HEK293T (cell line): ENCODE measurements around the gene DMRTC2.

Source experiments
- ARNT ChIP-seq: fragments of 450-650 bp; IDR thresholded peaks from 2 replicates; pipeline ENCODE4 v1.6.1; 2017; ENCODE audit warnings: mild to moderate bottlenecking
- BHLHE40 ChIP-seq: fragments of 450-650 bp; IDR thresholded peaks from 2 replicates; pipeline ENCODE4 v1.6.1; 2016; ENCODE audit warnings: mild to moderate bottlenecking, moderate library complexity, borderline replicate concordance
- CTBP1 ChIP-seq: fragments of 450-650 bp; IDR thresholded peaks from 2 replicates; pipeline ENCODE4 v1.6.1; 2016; ENCODE audit warnings: borderline replicate concordance
- FOXM1 ChIP-seq: fragments of 450-650 bp; IDR thresholded peaks from 2 replicates; pipeline ENCODE4 v1.6.1; 2017; ENCODE audit warnings: mild to moderate bottlenecking, borderline replicate concordance
- L3MBTL2 ChIP-seq: fragments of 450-650 bp; conservative IDR thresholded peaks from 2 replicates; pipeline ENCODE4 v1.6.1; 2016; ENCODE audit warnings: mild to moderate bottlenecking
- LEF1 ChIP-seq: fragments of 450-650 bp; IDR thresholded peaks from 2 replicates; pipeline ENCODE4 v1.6.1; 2017; ENCODE audit warnings: mild to moderate bottlenecking, borderline replicate concordance
- PKNOX1 ChIP-seq: fragments of 450-650 bp; IDR thresholded peaks from 2 replicates; pipeline ENCODE4 v1.6.1; 2016
- SP1 ChIP-seq: fragments of 450-650 bp; IDR thresholded peaks from 2 replicates; pipeline ENCODE4 v1.6.1; 2017
- SUZ12 ChIP-seq: fragments of 450-650 bp; IDR thresholded peaks from 2 replicates; pipeline ENCODE4 v1.6.1; 2016; ENCODE audit warnings: mild to moderate bottlenecking
- TARDBP ChIP-seq: fragments of 450-650 bp; IDR thresholded peaks from 2 replicates; pipeline ENCODE4 v1.6.1; 2016

- TF ChIP-seq CTBP1 (no peak), BHLHE40 (no peak), PKNOX1 (no peak), ARNT (no peak), SP1 (no peak), LEF1 (no peak), FOXM1 (no peak), L3MBTL2 (no peak), TARDBP (no peak), SUZ12 (no peak)
Measured at GRCh38 chr19:41869374-41869955, 24.6 kb downstream of the DMRTC2 start.
